GM10847 (cell line): ENCODE measurements around the gene JAKMIP1.

Source experiments
- POLR2A ChIP-seq: IDR thresholded peaks from 2 replicates; pipeline ENCODE4 v1.6.1; 2011; ENCODE audit not compliant: insufficient read length; ENCODE audit errors: extremely low read depth

The JAKMIP1 gene

DNA sequence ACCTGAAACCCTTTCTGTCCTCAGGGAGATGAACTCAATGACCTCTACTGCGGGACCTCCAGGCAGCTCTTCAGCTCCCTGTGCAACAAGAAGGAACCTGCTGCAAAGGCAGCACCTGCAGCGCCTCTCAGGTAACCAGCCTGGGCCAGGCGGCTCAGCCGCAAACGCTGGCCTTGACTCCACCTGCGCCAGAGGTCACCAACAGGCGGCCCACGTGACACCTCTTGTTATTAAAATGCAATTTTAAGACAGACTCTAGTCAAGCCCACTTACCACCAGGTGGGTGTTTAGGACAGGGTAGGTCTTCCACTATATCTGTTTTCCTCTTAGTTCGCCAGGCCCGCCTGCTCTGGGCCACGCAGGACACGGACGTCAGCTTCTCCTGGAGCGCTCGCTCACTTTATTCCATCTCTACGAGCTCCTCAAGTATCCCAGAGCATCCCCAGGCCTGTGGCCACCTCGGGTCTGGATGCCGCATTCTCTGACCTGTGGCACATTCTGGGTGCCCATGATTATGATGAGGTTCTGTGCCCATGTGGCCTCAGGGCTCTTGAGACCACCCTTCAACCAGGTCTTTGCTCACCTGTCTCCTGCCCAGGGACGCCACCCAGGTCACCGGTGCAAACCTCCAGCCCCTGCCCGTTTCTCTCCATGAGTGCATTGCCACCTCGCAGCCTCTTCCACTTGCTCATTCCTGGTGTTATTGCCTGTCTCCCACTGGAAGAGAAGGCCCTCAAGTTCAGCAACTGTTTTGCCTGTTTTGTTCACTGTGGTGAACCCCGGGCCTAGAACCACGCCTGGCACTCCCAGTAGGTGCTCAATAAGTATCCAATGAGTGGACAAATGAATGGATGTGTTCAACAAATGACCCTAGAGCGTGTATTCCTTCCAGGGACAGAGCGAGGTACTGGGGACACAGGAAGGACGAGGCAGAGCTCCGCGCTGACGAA, 32.8 kb upstream of the JAKMIP1 start:
- no peak for TF ChIP-seq POLR2A

DNA sequence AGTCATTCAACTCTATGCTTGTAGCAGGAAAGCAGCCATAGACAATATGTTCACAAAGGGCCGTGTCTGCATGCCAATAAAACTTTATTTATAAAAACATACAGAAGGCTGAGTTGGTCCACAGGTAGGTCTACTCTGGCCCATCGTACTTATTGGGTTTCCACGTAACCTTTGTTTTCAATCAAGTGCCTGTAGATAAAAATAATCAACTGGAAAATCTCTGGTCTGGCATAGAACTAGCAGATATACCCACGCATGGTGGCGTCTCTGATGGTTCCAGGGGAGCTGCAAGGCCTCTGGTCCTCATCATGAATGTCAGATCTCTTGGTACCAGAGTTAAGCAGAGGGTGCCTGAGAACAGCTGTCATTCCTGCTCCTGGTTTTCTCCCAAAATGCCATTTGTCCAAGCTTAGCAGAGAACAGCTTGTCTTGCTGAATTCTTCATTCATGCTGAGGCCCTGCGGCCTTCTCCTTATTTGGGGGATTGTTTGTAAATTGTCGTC, 31.4 kb upstream of the JAKMIP1 start:
- no peak for TF ChIP-seq POLR2A

DNA sequence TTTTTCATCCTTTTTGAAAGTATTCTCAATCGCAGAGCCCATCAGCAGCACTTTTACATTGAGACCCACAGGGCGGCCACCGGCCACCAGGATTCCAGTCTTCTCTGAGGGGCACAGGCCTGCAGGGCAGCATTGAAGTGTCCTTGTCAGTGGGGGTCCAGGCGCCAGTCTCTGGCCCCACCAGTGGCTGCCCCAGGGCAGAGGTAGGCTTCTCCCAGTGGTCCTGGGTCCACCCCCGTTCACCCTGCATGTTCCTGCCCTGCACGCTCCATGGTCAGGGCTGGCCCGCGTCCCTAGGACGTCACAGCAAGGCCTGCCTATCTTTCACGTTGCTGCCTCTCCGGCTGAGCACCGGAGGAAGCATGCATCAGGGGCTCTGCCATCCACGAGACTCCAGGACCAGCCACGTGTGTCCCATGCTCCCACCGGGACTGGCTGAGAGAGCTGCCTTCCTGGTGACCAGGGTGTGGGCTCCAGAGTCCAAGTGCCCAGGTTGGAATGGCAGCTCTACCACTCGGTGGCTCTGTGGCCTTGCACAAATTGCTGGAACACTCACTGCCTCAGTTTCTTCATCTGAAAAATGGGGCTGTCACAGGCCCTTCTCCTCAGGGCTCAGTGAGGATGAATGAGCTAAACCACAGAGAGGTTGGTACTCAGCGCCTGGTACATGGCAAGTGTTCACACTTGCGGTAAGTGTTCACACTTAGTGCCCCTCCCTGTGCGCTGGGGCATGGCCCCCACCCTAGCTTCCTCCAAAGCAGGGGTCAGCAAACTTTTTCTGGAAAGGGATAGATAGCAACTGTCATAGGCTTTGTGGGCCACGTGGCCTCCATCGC, 30.7 kb upstream of the JAKMIP1 start:
- no peak for TF ChIP-seq POLR2A

DNA sequence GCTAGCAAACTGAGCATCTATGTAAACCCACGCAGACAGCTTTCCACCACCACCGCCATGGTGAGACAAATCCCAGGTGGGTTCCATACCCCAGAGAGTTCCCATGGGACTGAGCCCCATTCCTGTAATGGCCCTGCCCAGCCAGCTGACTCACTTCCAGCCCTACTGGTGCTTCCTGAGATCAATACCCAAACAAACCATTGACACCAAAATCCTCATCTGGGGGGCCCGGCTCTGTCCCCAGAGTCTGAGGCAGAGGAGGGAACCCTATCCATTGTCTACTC, 30.1 kb upstream of the JAKMIP1 start:
- TF ChIP-seq POLR2A = no peak

DNA sequence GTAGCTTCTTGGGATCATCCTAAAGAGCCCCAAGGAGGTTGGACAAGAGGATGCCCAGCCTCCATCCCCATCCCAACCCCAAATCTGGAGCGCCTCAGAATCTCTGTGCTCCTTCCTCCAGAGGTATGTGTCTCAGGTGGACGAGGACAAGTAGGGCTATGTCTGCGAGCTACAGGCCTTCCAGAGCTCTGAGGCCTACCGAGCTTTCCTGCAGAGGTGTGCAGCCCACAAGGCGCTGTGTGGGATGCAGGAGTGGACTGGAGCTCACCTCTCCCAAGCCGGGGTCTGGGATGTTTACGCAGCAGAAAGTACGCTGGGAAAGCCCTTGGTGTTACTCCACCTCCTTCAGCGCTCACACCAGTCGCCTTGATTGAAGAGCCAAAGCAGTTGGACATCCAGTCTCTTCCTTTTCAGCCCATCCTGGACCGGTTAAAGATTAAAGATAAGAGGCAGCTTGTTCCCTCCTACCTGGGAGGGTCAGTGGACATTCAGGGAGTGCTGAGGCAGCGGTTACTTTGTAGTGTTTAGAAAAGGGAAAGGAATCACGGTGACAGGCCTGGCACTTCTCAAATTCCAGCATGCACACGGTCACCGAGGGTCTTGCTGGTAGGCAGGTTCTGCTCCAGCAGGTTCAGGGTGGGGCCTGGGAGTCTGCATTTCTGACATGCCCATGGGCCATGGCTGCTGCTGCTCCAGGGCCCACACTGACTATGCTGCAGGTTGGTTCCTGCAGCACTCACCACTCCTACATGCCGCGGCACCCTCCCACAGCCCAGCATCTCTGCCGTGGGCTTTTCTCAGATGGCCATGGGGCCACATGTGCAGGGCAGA, 29.5 kb upstream of the JAKMIP1 start:
- TF ChIP-seq POLR2A = no peak

DNA sequence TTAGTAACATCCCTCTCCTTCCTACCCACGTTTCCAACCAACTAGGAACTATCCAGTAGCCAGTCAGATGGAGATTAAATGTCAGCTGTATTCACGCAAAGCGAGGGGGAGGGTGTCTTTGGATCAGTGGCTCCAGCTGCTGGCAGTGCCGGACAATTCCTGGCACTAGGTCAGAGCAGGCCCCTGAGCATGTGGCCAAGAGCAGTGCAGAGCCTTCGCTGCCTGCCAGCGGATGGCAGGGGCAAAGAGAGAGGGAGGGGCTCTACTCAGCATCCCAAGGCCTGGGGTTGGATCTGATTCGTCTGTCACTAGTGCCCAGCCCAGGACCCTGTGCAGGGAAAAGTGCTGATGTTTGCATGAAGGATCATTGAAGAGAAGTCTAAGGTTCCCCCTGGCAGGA, 28.7 kb upstream of the JAKMIP1 start:
- TF ChIP-seq POLR2A = no peak

DNA sequence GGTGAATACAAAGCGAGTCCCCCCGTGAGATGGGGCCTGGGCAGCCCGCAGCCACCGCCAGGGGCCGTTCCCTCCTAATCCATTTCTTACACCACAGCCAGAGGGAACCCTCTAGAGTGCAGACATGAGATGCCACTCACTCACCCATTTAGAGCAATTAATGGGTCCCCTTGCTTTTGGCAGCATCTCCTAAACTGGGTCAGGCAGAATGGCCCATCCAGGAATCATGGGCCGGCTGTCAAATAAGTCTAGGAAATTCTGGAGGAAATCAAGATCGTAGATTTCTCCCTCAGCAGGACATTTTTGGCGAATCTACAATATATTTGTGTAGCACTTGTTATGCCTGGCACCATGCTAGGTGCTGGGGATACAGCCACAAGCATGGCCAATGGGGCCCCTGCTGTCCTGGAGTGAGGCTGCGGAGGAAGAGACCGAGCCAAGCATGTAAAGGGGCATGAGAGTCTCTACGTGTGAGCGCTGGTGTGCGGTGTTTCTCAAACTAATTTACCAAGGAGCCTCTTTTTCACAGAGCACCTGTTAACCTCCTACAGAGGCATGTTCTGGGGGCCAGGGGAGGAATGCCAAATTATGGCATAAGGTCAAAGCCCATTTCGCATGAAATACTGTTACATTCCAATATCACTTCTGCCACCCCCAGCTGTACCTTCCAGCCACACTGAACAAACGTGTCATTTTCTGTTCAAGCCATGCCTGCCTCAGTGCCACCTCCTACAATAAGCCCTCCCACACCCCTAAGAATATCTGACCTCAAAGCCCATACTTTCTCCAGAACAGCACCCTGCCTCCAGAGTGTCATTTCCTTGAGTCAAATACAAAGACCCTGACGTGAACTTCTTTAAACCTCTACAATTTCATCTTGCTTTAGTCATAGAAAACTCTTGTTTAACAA, 28.1 kb upstream of the JAKMIP1 start:
- TF ChIP-seq POLR2A = no peak

DNA sequence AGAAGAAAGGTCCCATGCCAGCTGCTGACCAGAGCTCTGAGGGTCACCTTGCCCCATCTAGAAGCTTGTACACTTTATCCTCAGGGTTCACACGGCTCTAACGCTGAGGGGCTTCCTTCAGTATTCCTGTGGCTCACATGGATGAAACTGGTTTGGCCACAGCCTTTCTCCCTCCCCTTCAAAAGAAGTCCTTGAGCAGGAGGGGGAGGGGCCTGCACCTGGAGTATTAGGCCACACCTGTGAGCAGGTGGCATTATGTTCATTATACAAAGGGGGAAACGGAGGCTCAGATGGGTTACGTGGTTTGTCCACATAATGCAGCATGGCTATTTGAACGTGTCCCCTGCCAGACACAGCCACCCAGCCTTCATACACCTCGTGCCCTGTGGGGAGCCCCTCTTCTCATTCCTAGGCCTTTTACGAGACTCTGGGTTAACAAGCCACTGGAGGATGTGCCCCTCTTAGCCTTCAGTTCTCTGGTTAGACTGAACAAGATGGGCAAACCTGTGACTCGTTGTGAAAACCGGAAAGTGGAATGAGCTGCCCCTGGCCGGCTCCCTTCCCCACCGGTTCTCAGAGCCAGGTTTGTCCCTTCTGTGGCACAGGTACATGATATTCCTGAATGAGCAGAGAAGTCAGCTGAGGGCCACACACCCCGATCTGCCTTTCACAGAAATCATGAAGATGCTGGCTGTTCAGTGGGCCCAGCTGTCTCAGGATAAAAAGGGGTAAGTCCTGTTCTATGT, 27.2 kb upstream of the JAKMIP1 start:
- no peak for TF ChIP-seq POLR2A

DNA sequence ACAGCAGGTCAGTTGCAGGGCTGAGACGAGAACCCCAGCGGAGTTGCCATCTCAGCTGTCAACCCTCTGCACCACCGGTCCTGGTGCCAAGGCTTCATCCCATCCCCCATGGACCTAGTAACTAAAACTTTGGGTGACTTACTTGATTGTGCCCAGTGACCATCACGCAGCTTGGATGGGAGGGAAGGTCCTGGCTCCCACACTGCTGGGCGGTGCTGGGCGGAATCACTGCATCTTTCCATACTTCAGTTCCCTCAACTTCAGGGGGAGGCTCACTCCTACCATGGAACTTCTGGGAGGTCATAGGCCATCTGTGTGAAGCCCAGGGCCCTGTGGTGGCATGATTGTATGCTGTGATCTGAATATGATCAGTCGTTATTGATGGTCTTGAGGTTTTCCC, 26.2 kb upstream of the JAKMIP1 start:
- no peak for TF ChIP-seq POLR2A

DNA sequence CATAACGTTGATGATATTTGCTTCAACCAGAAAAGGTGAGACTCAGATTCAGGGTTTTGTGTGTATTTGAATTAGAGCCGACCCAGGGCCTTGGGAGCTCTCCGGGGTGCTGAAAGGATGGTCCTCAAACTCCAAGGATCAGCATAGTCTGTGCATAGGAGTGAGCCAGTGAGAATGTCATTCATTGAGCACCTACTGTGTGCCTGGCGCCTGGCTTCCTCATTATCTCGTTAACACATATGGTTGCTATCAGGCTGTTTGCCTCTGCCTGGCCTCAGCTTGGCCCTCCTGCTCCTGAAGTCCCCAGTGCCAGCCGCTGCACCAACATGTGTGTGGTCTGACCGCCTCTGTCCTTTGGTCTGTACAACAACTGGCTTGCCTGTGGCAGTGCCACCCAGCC, 25.1 kb upstream of the JAKMIP1 start:
- no peak for TF ChIP-seq POLR2A

DNA sequence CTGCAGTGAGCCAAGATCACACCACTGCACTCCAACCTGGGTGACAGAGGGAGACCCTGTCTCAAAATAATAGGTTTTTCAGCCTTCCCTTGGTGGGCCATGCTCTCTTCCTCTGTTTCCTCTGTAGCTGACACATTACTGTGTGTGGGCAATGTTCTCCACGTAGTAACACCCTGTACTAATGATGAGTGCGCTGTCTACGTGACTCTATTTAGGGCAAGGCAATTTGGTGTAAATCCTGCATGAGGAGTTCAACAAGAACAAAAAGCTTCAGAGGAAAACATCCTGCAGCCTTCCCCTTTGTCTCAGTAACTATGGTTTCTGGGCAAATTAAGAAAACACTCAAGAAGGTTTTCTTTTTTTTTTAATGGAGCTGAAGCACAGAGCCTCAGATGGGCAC, 24.4 kb upstream of the JAKMIP1 start:
- no peak for TF ChIP-seq POLR2A

DNA sequence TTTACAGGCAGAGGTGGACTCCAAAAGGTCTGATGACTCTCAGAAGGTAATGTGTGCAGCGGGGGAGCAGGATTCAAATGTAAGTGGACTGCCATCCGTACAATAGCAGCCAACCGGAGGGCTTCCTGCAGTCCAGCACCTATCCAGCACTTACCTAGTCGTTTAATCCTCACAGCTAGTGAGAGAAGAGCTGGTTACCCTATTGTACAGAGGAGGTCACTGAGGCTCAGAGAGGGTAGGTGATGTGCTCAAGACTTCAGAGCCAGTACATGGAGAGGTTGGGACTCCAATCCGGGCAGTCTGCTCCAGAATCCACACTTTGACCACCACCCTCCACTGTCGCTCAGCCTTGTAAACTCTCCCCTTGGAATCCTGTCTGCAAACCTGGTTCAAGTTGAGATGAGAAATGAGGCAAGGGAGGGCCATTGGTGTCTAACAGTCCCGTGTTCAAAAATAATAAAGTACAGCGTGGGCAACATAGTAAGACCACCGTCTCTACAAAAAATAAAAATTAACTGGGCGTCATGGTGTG, 22.5 kb upstream of the JAKMIP1 start:
- no peak for TF ChIP-seq POLR2A
